Activated naive CD4-positive, alpha-beta T cell treated with anti-CD3 and anti-CD28 coated beads, Interleukin-2, amount 50 U/mL, for 72 hours (primary cell): ENCODE measurements around the gene COL1A2. TPM values are rescaled to one million over a fixed set of nuclear protein-coding genes. Genes with fewer than 3 reads are reported as not detected.

ENCODE experiments used
- ATAC-seq, 2 donors: fragments of 150-1000 bp; cut with Tn5 transposase; 2 replicates each; pipeline ENCODE4 v1.10.0; 2021; ENCODE audit warnings: mild to moderate bottlenecking in 2 of 2, moderate library complexity in 2 of 2
- DNase-seq, 2 donors: peaks; one replicate each; pipeline ENCODE4 v3.0.0; 2021 to 2022; ENCODE audit warnings: low spot score in 2 of 2
- H3K27ac Mint-ChIP-seq, 2 donors: one replicate each; pipeline ENCODE4 v1.8.0; 2022; ENCODE audit warnings: mild to moderate bottlenecking in 2 of 2, mixed read lengths in 2 of 2
- H3K36me3 Mint-ChIP-seq, 2 donors: one replicate each; pipeline ENCODE4 v1.8.0; 2022; ENCODE audit warnings: mixed read lengths in 2 of 2
- H3K9me3 Mint-ChIP-seq, 2 donors: one replicate each; pipeline ENCODE4 v1.8.0; 2022; ENCODE audit warnings: mixed read lengths in 2 of 2
- total RNA-seq, 2 donors: library from RNA; stranded (reverse); gene quantifications; one replicate each; pipeline ENCODE4 v1.2.3, GENCODE V29; 2022

Gene COL1A2
- not detected for total RNA-seq

GRCh38 chr7:94394437-94395140, at the start of gene COL1A2:
Gene COL1A2, plus strand, starts transcription at chr7:94394895. Its CDS starts 137 bp downstream, at chr7:94395032.
- no peak for DNase-seq
- ATAC-seq = peak; percentile 22 to 44
- Mint-ChIP-seq H3K36me3 (no peaks in the 10 kb centered on the region), H3K27ac (no peak within 1 kb of the TSS), H3K9me3 (no peaks in the 10 kb centered on the region)

- H3K9me3 Mint-ChIP-seq = no peaks in the 10 kb centered on the region
- H3K27ac Mint-ChIP-seq = no peak overlapping the region
Measured at GRCh38 chr7:94345907-94346306, 48.8 kb upstream of the COL1A2 start.

GRCh38 chr7:94348142-94348541, 46.6 kb upstream of the COL1A2 start:
- H3K9me3 Mint-ChIP-seq = no peaks in the 10 kb centered on the region

More at GRCh38 chr7:94345907-94346306, 48.8 kb upstream of the COL1A2 start:
- ATAC-seq (no peak), DNase-seq (no peak)
- no peaks in the 10 kb centered on the region for H3K36me3 Mint-ChIP-seq

GRCh38 chr7:94350734-94351133, 44.0 kb upstream of the COL1A2 start:
- ATAC-seq (no peak), DNase-seq (no peak)
- no peaks in the 10 kb centered on the region for H3K36me3 Mint-ChIP-seq
- no peak overlapping the region for H3K27ac Mint-ChIP-seq
- no peaks in the 10 kb centered on the region for H3K9me3 Mint-ChIP-seq

More at GRCh38 chr7:94348142-94348541, 46.6 kb upstream of the COL1A2 start:
- Mint-ChIP-seq H3K36me3 (no peaks in the 10 kb centered on the region), H3K27ac (no peak overlapping the region)
- no peak for DNase-seq
- ATAC-seq = no peak

- DNase-seq (no peak), ATAC-seq (no peak)
- no peaks in the 10 kb centered on the region for H3K36me3 Mint-ChIP-seq
- H3K27ac Mint-ChIP-seq = no peak overlapping the region
- no peaks in the 10 kb centered on the region for H3K9me3 Mint-ChIP-seq
Measured at GRCh38 chr7:94351703-94352102, 43.0 kb upstream of the COL1A2 start.

GRCh38 chr7:94352887-94353286, 41.8 kb upstream of the COL1A2 start:
- ATAC-seq = no peak
- no peak for DNase-seq
- Mint-ChIP-seq H3K9me3 (no peaks in the 10 kb centered on the region), H3K27ac (no peak overlapping the region), H3K36me3 (no peaks in the 10 kb centered on the region)

- Mint-ChIP-seq H3K36me3 (no peaks in the 10 kb centered on the region), H3K27ac (no peak overlapping the region), H3K9me3 (peaks cover 0 to 3% of the 10 kb centered on the region in 2 donors)
- ATAC-seq = no peak
- no peak for DNase-seq
Measured at GRCh38 chr7:94354953-94355352, 39.7 kb upstream of the COL1A2 start.

GRCh38 chr7:94355454-94355853, 39.2 kb upstream of the COL1A2 start:
- H3K9me3 Mint-ChIP-seq = peaks cover 0 to 3% of the 10 kb centered on the region in 2 donors
- ATAC-seq (no peak), DNase-seq (no peak)
- H3K27ac Mint-ChIP-seq = no peak overlapping the region
- no peaks in the 10 kb centered on the region for H3K36me3 Mint-ChIP-seq

- H3K27ac Mint-ChIP-seq = no peak overlapping the region
- H3K36me3 Mint-ChIP-seq = peaks cover 0 to under 1% of the 10 kb centered on the region in 2 donors
- peaks cover under 1 to 3% of the 10 kb centered on the region in 2 donors for H3K9me3 Mint-ChIP-seq
- no peak for ATAC-seq
- DNase-seq = no peak
Measured at GRCh38 chr7:94357076-94357475, 37.6 kb upstream of the COL1A2 start.

- no peak overlapping the region for H3K27ac Mint-ChIP-seq
Measured at GRCh38 chr7:94360926-94361325, 33.8 kb upstream of the COL1A2 start.

GRCh38 chr7:94362276-94362675, 32.4 kb upstream of the COL1A2 start:
- peaks cover 6 to 8% of the 10 kb centered on the region in 2 donors for H3K9me3 Mint-ChIP-seq
- peaks cover 0 to 5% of the 10 kb centered on the region in 2 donors for H3K36me3 Mint-ChIP-seq

More at GRCh38 chr7:94360926-94361325, 33.8 kb upstream of the COL1A2 start:
- DNase-seq (no peak), ATAC-seq (no peak)
- peaks cover 0 to 5% of the 10 kb centered on the region in 2 donors for H3K36me3 Mint-ChIP-seq
- peaks cover 6 to 8% of the 10 kb centered on the region in 2 donors for H3K9me3 Mint-ChIP-seq

GRCh38 chr7:94364816-94365215, 29.9 kb upstream of the COL1A2 start:
- peaks cover 0 to 5% of the 10 kb centered on the region in 2 donors for H3K36me3 Mint-ChIP-seq
- H3K27ac Mint-ChIP-seq = no peak overlapping the region
- DNase-seq = no peak
- H3K9me3 Mint-ChIP-seq = peaks cover 5 to 6% of the 10 kb centered on the region in 2 donors
- no peak for ATAC-seq

More at GRCh38 chr7:94362276-94362675, 32.4 kb upstream of the COL1A2 start:
- no peak overlapping the region for H3K27ac Mint-ChIP-seq
- ATAC-seq (no peak), DNase-seq (no peak)

GRCh38 chr7:94366163-94366562, 28.5 kb upstream of the COL1A2 start:
- DNase-seq = no peak
- ATAC-seq = no peak
- H3K27ac Mint-ChIP-seq = no peak overlapping the region
- peaks cover 5 to 6% of the 10 kb centered on the region in 2 donors for H3K9me3 Mint-ChIP-seq
- H3K36me3 Mint-ChIP-seq = peaks cover 0 to 5% of the 10 kb centered on the region in 2 donors

- H3K9me3 Mint-ChIP-seq = peaks cover 5 to 6% of the 10 kb centered on the region in 2 donors
- peaks cover 0 to 5% of the 10 kb centered on the region in 2 donors for H3K36me3 Mint-ChIP-seq
- ATAC-seq = no peak
- DNase-seq = no peak
- H3K27ac Mint-ChIP-seq = no peak overlapping the region
Measured at GRCh38 chr7:94366832-94367231, 27.9 kb upstream of the COL1A2 start.

- DNase-seq (no peak), ATAC-seq (no peak)
- Mint-ChIP-seq H3K27ac (no peak overlapping the region), H3K36me3 (no peaks in the 10 kb centered on the region), H3K9me3 (no peaks in the 10 kb centered on the region)
Measured at GRCh38 chr7:94367949-94368348, 26.7 kb upstream of the COL1A2 start.

- Mint-ChIP-seq H3K36me3 (no peaks in the 10 kb centered on the region), H3K27ac (no peak overlapping the region), H3K9me3 (no peaks in the 10 kb centered on the region)
- DNase-seq (no peak), ATAC-seq (no peak)
Measured at GRCh38 chr7:94368371-94368791, 26.3 kb upstream of the COL1A2 start.

GRCh38 chr7:94374231-94374630, 20.5 kb upstream of the COL1A2 start:
- H3K27ac Mint-ChIP-seq = peak overlapping the region in 1 of 2 donors; percentile 44
- H3K9me3 Mint-ChIP-seq = no peaks in the 10 kb centered on the region
- DNase-seq = no peak
- no peak for ATAC-seq
- H3K36me3 Mint-ChIP-seq = no peaks in the 10 kb centered on the region
